22Rv1 (cell line): Measurements from ENCODE around the gene NFYA.

Source experiments
- CTCF ChIP-seq: fragments of 450-650 bp; IDR thresholded peaks from 2 replicates; pipeline ENCODE4 v1.5.1; 2017; ENCODE audit warnings: mild to moderate bottlenecking
- ZFX ChIP-seq: fragments of 450-650 bp; IDR thresholded peaks from 2 replicates; pipeline ENCODE4 v1.6.1; 2017; ENCODE audit warnings: antibody characterized with exemption, borderline replicate concordance

GRCh38 chr6:41036186-41036585 is 36.6 kb upstream of the NFYA start:
- no peak for TF ChIP-seq CTCF
- no peak for TF ChIP-seq ZFX
